IMR-90 (cell line): ENCODE results near the gene OSTM1. TPM values are rescaled to one million over a fixed set of nuclear protein-coding genes. Genes with fewer than 3 reads are reported as not detected.

Experiments used
- ATAC-seq: fragments of 200-7000 bp; cut with Tn5 transposase; 2 replicates; pipeline ENCODE4 v1.9.1; 2020; ENCODE audit warnings: low read depth, mild to moderate bottlenecking, moderate library complexity
- BruUV-seq: library from RNA; stranded (reverse); fragments of 400-500 nt; replicated peaks from 2 replicates; lab custom pipeline; 2021; lab: Mats Ljungman, UMichigan
- CTCF ChIA-PET: fragments of 300-600 bp; formaldehyde crosslinking; extraction: SDS; loops from one replicate; lab custom pipeline; 2021; ENCODE audit warnings: antibody characterized with exemption; lab: Yijun Ruan, JAX
- POLR2A ChIA-PET: fragments of 300-600 bp; sonication (Branson Sonifier 250); formaldehyde crosslinking; loops from one replicate; lab custom pipeline; 2022; ENCODE audit warnings: antibody characterized with exemption; ENCODE audit not compliant: unreplicated experiment; lab: Charles Lee
- DNase-seq: peaks from one replicate; pipeline ENCODE4 v3.0.0; 2013
- H2AFZ ChIP-seq: replicated peaks from 2 replicates; pipeline ENCODE3; 2013; ENCODE audit warnings: low read length, mild to moderate bottlenecking; ENCODE audit not compliant: poor library complexity
- H2AK5ac ChIP-seq: 2 replicates; pipeline ENCODE4 v1.6.1; 2013; ENCODE audit warnings: low read depth, low read length, inconsistent platforms
- H2AK9ac ChIP-seq: replicated peaks from 2 replicates; pipeline ENCODE3; 2013; ENCODE audit warnings: mild to moderate bottlenecking, low read depth, low read length, moderate library complexity; ENCODE audit not compliant: poor library complexity
- H2BK120ac ChIP-seq: 2 replicates; pipeline ENCODE4 v1.6.1; 2013; ENCODE audit warnings: low read depth, low read length, inconsistent platforms
- H2BK15ac ChIP-seq: 3 replicates; pipeline ENCODE4 v1.6.1; 2013; ENCODE audit warnings: low read depth, low read length, inconsistent platforms
- H2BK20ac ChIP-seq: 2 replicates; pipeline ENCODE4 v1.6.1; 2013; ENCODE audit warnings: low read depth, mild to moderate bottlenecking, inconsistent platforms, low read length, moderate library complexity
- H2BK5ac ChIP-seq: 2 replicates; pipeline ENCODE4 v1.6.1; 2013; ENCODE audit warnings: mild to moderate bottlenecking, low read depth, low read length, inconsistent platforms; ENCODE audit not compliant: poor library complexity, severe bottlenecking
- H3K14ac ChIP-seq: replicated peaks from 2 replicates; pipeline ENCODE4 v1.6.1; 2013; ENCODE audit warnings: low read depth, low read length, inconsistent platforms
- H3K18ac ChIP-seq: 2 replicates; pipeline ENCODE4 v1.6.1; 2013; ENCODE audit warnings: low read depth, low read length, control low read depth
- H3K23ac ChIP-seq: 2 replicates; pipeline ENCODE4 v1.6.1; 2013; ENCODE audit warnings: low read depth, low read length, inconsistent platforms
- H3K27ac ChIP-seq: 2 replicates; pipeline ENCODE4 v1.5.1; 2013; ENCODE audit warnings: mild to moderate bottlenecking, control low read depth, low read length; ENCODE audit not compliant: insufficient read depth
- H3K27me3 ChIP-seq: 2 replicates; pipeline ENCODE4 v1.6.1; 2013; ENCODE audit warnings: low read length; ENCODE audit not compliant: control insufficient read depth, insufficient read depth
- H3K36me3 ChIP-seq: 2 replicates; pipeline ENCODE4 v1.6.1; 2013; ENCODE audit warnings: low read length, mixed read lengths; ENCODE audit not compliant: control insufficient read depth, insufficient read depth
- H3K4ac ChIP-seq: 2 replicates; pipeline ENCODE4 v1.6.1; 2013; ENCODE audit warnings: low read depth, low read length, inconsistent platforms
- H3K4me1 ChIP-seq: 2 replicates; pipeline ENCODE4 v1.6.1; 2013; ENCODE audit warnings: low read length, mixed read lengths; ENCODE audit not compliant: control insufficient read depth, insufficient read depth
- H3K4me2 ChIP-seq: 2 replicates; pipeline ENCODE4 v1.6.1; 2013; ENCODE audit warnings: low read depth, mild to moderate bottlenecking, control low read depth, low read length, moderate library complexity
- H3K4me3 ChIP-seq: 2 replicates; pipeline ENCODE4 v1.5.1; 2013; ENCODE audit warnings: low read depth, mild to moderate bottlenecking, control low read depth, low read length, moderate library complexity; ENCODE audit not compliant: insufficient read depth
- H3K56ac ChIP-seq: 2 replicates; pipeline ENCODE4 v1.6.1; 2013; ENCODE audit warnings: low read length, inconsistent platforms; ENCODE audit not compliant: insufficient read depth; ENCODE audit errors: extremely low read depth
- H3K79me1 ChIP-seq, 2 experiments: 2 replicates each; pipeline ENCODE4 v1.6.1; 2013; ENCODE audit warnings: low read length in 2 of 2, inconsistent platforms in 1 of 2, low read depth in 1 of 2
- H3K9ac ChIP-seq: 2 replicates; pipeline ENCODE4 v1.6.1; 2013; ENCODE audit warnings: low read depth, low read length, control low read depth
- H3K9me1 ChIP-seq: 2 replicates; pipeline ENCODE4 v1.6.1; 2013; ENCODE audit warnings: low read length, inconsistent platforms; ENCODE audit not compliant: insufficient read depth
- H3K9me3 ChIP-seq: 2 replicates; pipeline ENCODE4 v1.6.1; 2013; ENCODE audit warnings: low read length; ENCODE audit not compliant: control insufficient read depth, insufficient read depth
- H4K20me1 ChIP-seq: 2 replicates; pipeline ENCODE4 v1.6.1; 2013; ENCODE audit warnings: low read length, inconsistent platforms; ENCODE audit not compliant: insufficient read depth
- H4K5ac ChIP-seq: 2 replicates; pipeline ENCODE4 v1.6.1; 2013; ENCODE audit warnings: mild to moderate bottlenecking, low read depth, low read length, control low read depth
- H4K8ac ChIP-seq, 2 experiments: 2 replicates each; pipeline ENCODE4 v1.6.1; 2013; ENCODE audit warnings: low read depth in 2 of 2, low read length in 2 of 2, control low read depth in 1 of 2, inconsistent platforms in 1 of 2
- H4K91ac ChIP-seq: 2 replicates; pipeline ENCODE4 v1.6.1; 2013; ENCODE audit warnings: low read depth, low read length, inconsistent platforms; ENCODE audit not compliant: insufficient read depth
- BHLHE40 ChIP-seq: fragments of 150-350 bp; IDR thresholded peaks from 2 replicates; pipeline ENCODE4 v1.6.1; 2016; ENCODE audit warnings: mild to moderate bottlenecking, low read depth, low read length
- CEBPB ChIP-seq: IDR thresholded peaks from 2 replicates; pipeline ENCODE4 v1.6.1; 2012; ENCODE audit warnings: low read depth, low read length, improper control_type of control experiment
- CHD1 ChIP-seq: IDR thresholded peaks from 2 replicates; pipeline ENCODE4 v1.6.1; 2012; ENCODE audit warnings: low read depth, low read length, improper control_type of control experiment
- MAFK ChIP-seq: IDR thresholded peaks from 2 replicates; pipeline ENCODE4 v1.6.1; 2012; ENCODE audit warnings: low read depth, low read length, improper control_type of control experiment
- MAZ ChIP-seq: IDR thresholded peaks from 2 replicates; pipeline ENCODE4 v1.6.1; 2012; ENCODE audit warnings: low read depth, mild to moderate bottlenecking, low read length, improper control_type of control experiment, moderate library complexity, borderline replicate concordance
- MXI1 ChIP-seq: IDR thresholded peaks from 2 replicates; pipeline ENCODE4 v1.6.1; 2012; ENCODE audit warnings: low read depth, mild to moderate bottlenecking, low read length, moderate library complexity, borderline replicate concordance
- NFE2L2 ChIP-seq: fragments of 150-350 bp; IDR thresholded peaks from 2 replicates; pipeline ENCODE4 v1.6.1; 2016; ENCODE audit warnings: low read depth, mild to moderate bottlenecking, low read length
- POLR2A ChIP-seq: IDR thresholded peaks from 2 replicates; pipeline ENCODE4 v1.6.1; 2012; ENCODE audit warnings: mild to moderate bottlenecking, low read depth, low read length
- RAD21 ChIP-seq: IDR thresholded peaks from 2 replicates; pipeline ENCODE4 v1.6.1; 2012; ENCODE audit warnings: low read length, improper control_type of control experiment
- RCOR1 ChIP-seq: IDR thresholded peaks from 2 replicates; pipeline ENCODE4 v1.6.1; 2012; ENCODE audit warnings: mild to moderate bottlenecking, low read length, improper control_type of control experiment; ENCODE audit not compliant: insufficient replicate concordance
- RFX5 ChIP-seq: IDR thresholded peaks from 2 replicates; pipeline ENCODE4 v1.8.0; 2012; ENCODE audit warnings: low read depth, mild to moderate bottlenecking, low read length, moderate library complexity
- SMC3 ChIP-seq: fragments of 150-350 bp; IDR thresholded peaks from 2 replicates; pipeline ENCODE4 v1.6.1; 2016; ENCODE audit warnings: low read depth, mild to moderate bottlenecking, antibody characterized with exemption, low read length, moderate library complexity
- WGBS, 2 experiments: methylation state at CpG; one replicate each; pipeline versions ENCODE4 v1.1.5 to v1.1.7; 2013; ENCODE audit warnings: missing lambda C conversion rate in 2 of 2; ENCODE audit not compliant: insufficient read length in 1 of 2; ENCODE audit errors: extremely low coverage in 2 of 2; 5-methylcytosine and 5-hydroxymethylcytosine counted together
- dilution Hi-C: fragments of 300-500 bp; cut with HindIII; formaldehyde crosslinking; loops from one replicate; pipeline ENCODE4 v1.14.3; 2018; ENCODE audit warnings: low sequenced_read_pairs; ENCODE audit not compliant: unreplicated experiment
- in situ Hi-C: fragments of 300-500 bp; cut with MboI; formaldehyde crosslinking; loops from 3 replicates; pipeline ENCODE4 v1.14.3; 2019; ENCODE audit warnings: low sequenced_read_pairs, inconsistent platforms, mixed read lengths
- intact Hi-C: fragments of 100-400 bp; cut with micrococcal nuclease; formaldehyde crosslinking; loops from 2 replicates; pipeline ENCODE4 v1.10.0; 2022
- polyA plus RNA-seq, 3 experiments: library from polyadenylated mRNA; depleted of rRNA; stranded (reverse); fragments of >200 nt; gene quantifications; 2 replicates each; pipeline ENCODE4 v1.2.3, GENCODE V29; 2012; ENCODE audit warnings: low replicate concordance in 1 of 3
- total RNA-seq: library from RNA; depleted of rRNA; stranded (reverse); fragments of >200 nt; gene quantifications from 2 replicates; pipeline ENCODE4 v1.2.3, GENCODE V29; 2012
- TF ChIP-seq, protein P1 (sequence below): fragments of 150-350 bp; IDR thresholded peaks from 2 replicates; pipeline ENCODE4 v1.6.1; 2016; ENCODE audit warnings: low read depth, mild to moderate bottlenecking, low read length, moderate library complexity, borderline replicate concordance
- TF ChIP-seq, protein P2 (sequence below): conservative IDR thresholded peaks from 2 replicates; pipeline ENCODE4 v1.5.1; 2012; ENCODE audit warnings: mild to moderate bottlenecking, low read depth, low read length, improper control_type of control experiment
- TF ChIP-seq, protein P3 (sequence below): fragments of 150-350 bp; IDR thresholded peaks from 2 replicates; pipeline ENCODE4 v1.6.1; 2017; ENCODE audit warnings: mild to moderate bottlenecking, antibody characterized with exemption, low read length, low read depth

OSTM1 gene
- total and polyA plus RNA-seq, 2 of the 4 experiments (the other 2 are of a cell fraction), result 8.0 to 24.7 TPM

DNA sequence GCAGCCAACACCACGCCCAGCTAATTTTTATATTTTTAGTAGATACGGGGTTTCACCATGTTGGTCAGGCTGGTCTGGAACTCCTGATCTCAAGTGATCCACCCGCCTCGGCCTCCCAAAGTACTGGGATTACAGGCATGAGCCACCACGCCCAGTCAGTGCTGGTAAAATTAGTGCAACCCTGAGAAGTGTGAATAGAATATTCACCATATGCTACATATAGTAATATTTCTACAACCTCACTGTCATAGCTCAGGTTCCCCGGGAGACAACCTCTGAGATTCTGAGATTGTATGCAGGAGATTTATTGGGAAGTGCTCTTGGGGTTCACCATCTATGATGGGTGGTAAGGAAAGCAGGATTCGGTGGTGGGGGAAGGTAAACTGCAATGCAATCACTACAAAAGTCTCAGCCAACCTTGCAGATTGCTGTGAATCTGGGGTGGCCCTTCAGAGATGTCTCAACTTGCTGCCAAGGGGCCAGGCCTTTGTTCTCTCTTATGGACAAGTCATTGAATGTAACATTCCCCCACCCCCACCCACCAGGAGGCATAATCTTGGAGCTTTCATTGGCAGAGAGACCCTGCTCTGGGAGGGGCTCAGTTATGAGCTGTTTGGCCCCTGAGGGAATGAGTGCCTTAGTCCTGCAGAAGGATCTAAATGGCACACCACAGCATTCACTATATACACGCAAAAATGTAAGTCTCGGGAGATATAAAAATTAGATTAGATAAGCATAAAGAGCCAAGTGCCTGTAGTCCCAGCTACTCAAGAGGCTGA is 82.6 kb downstream of the OSTM1 start:
- no peak for DNase-seq
- Histone ChIP-seq H4K5ac (no peak overlapping the region), H3K4me1 (no peaks in the 10 kb centered on the region), H4K91ac (no peak overlapping the region), H3K4me3 (no peak overlapping the region), H2BK15ac (no peak overlapping the region), H2AK9ac (no peak overlapping the region), H3K56ac (no peak overlapping the region), H3K79me1 (no peaks in the 10 kb centered on the region), H2BK120ac (no peak overlapping the region), H3K4ac (no peak overlapping the region), H3K18ac (no peak overlapping the region), H2AFZ (no peak overlapping the region), H3K9me1 (no peaks in the 10 kb centered on the region), H4K8ac (no peak overlapping the region), H3K27me3 (no peaks in the 10 kb centered on the region; the same call in none of the 2 replicates), H3K9me3 (no peaks in the 10 kb centered on the region), H3K14ac (no peak overlapping the region), H3K27ac (no peak overlapping the region), H3K36me3 (no peaks in the 10 kb centered on the region), H4K20me1 (no peaks in the 10 kb centered on the region), H3K9ac (no peak overlapping the region), H2BK20ac (no peak overlapping the region), H3K4me2 (no peak overlapping the region), H2AK5ac (no peak overlapping the region), H2BK5ac (no peak overlapping the region), H3K23ac (no peak overlapping the region)
- BruUV-seq, result no TSS peak
- in situ Hi-C loops, result no loop called here
- no peak for ATAC-seq
- ChIA-PET POLR2A (interaction anchor here (0.7 kb wide), 1 partner anchor 26 kb away, joined by 3 read pairs; no protein-coding TSS in a partner anchor), CTCF (interaction anchor here (0.5 kb wide), 1 partner anchor 718 kb away, joined by 5 read pairs; no protein-coding TSS in a partner anchor)
- dilution Hi-C loops, result no loop called here
- intact Hi-C loops, result no loop called here
- no CpG with 5 or more reads among the region's 9 CpGs for WGBS, 2 experiments
- TF ChIP-seq CHD1 (no peak), MAFK (no peak), NFE2L2 (no peak), RAD21 (no peak), RFX5 (no peak), MXI1 (no peak), BHLHE40 (no peak), RCOR1 (no peak), POLR2A (no peak), SMC3 (no peak), CEBPB (no peak), MAZ (no peak)
- TF ChIP-seq, protein P1, sequence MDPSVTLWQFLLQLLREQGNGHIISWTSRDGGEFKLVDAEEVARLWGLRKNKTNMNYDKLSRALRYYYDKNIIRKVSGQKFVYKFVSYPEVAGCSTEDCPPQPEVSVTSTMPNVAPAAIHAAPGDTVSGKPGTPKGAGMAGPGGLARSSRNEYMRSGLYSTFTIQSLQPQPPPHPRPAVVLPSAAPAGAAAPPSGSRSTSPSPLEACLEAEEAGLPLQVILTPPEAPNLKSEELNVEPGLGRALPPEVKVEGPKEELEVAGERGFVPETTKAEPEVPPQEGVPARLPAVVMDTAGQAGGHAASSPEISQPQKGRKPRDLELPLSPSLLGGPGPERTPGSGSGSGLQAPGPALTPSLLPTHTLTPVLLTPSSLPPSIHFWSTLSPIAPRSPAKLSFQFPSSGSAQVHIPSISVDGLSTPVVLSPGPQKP, result no peak
- TF ChIP-seq, protein P2, sequence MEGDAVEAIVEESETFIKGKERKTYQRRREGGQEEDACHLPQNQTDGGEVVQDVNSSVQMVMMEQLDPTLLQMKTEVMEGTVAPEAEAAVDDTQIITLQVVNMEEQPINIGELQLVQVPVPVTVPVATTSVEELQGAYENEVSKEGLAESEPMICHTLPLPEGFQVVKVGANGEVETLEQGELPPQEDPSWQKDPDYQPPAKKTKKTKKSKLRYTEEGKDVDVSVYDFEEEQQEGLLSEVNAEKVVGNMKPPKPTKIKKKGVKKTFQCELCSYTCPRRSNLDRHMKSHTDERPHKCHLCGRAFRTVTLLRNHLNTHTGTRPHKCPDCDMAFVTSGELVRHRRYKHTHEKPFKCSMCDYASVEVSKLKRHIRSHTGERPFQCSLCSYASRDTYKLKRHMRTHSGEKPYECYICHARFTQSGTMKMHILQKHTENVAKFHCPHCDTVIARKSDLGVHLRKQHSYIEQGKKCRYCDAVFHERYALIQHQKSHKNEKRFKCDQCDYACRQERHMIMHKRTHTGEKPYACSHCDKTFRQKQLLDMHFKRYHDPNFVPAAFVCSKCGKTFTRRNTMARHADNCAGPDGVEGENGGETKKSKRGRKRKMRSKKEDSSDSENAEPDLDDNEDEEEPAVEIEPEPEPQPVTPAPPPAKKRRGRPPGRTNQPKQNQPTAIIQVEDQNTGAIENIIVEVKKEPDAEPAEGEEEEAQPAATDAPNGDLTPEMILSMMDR, result no peak
- TF ChIP-seq, protein P3, sequence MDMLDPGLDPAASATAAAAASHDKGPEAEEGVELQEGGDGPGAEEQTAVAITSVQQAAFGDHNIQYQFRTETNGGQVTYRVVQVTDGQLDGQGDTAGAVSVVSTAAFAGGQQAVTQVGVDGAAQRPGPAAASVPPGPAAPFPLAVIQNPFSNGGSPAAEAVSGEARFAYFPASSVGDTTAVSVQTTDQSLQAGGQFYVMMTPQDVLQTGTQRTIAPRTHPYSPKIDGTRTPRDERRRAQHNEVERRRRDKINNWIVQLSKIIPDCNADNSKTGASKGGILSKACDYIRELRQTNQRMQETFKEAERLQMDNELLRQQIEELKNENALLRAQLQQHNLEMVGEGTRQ, result no peak
